ENCODE measurements around the gene PIKFYVE.
"Not testable (repeated sequence)": the region's sequence is repeated elsewhere in the genome, so short reads cannot be mapped to it uniquely, and the experiment has no call there.

The PIKFYVE gene

DNA sequence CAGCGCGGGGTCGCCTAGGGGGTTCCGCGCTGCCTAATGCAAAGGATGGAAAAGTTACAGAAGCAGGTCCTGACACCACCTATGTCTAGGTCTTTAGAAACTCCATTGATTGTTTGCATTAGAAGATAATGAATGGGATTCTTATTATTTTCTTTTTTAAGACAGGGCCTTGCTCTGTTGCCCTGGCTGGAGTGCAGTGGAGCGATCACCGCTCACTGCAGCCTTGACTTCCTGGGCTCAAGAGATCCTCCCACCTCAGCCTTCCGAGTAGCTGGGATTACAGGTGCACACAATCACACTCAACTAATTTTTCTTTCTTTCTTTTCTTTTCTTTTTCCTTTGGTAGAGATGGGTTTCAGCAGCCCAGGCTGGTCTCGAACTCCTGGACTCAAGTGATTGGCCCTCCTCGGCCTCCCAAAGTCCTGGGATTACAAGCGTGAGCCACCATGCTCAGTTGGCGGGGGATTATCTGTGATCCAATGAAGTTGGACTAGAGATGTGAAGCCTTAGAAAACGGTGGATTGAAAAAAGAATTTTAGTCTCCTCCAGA, 10.4 kb upstream of the PIKFYVE start:
- DNase-seq (ENCODE audit: low spot score), result no peak

DNA sequence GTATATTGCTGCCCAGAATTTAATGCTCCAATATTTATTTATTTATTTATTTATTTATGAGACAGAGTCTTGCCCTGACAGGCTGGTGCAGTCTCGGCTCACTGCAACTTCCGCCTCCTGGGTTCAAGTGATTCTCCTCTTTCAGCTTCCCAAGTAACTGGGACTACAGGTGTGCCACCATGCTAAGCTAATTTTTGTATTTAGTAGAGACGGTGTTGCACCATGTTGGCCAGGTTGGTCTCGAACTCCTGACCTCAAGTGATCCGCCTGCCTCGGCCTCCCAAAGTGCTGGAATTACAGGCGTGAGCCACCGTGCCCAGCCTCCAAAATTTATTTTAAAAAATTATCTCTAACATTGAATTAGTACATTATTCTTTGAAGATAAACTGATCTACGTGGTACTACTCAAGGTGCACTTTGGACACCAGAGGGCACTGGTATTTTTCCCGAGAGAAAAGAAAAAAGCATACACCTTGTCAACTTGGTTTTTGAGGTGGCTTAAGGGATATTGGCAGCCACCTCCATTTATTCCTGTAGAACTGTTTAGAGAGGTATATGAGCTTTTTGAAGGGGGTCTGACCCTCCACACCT, 9.8 kb upstream of the PIKFYVE start:
- no peak for DNase-seq (ENCODE audit: low spot score)

DNA sequence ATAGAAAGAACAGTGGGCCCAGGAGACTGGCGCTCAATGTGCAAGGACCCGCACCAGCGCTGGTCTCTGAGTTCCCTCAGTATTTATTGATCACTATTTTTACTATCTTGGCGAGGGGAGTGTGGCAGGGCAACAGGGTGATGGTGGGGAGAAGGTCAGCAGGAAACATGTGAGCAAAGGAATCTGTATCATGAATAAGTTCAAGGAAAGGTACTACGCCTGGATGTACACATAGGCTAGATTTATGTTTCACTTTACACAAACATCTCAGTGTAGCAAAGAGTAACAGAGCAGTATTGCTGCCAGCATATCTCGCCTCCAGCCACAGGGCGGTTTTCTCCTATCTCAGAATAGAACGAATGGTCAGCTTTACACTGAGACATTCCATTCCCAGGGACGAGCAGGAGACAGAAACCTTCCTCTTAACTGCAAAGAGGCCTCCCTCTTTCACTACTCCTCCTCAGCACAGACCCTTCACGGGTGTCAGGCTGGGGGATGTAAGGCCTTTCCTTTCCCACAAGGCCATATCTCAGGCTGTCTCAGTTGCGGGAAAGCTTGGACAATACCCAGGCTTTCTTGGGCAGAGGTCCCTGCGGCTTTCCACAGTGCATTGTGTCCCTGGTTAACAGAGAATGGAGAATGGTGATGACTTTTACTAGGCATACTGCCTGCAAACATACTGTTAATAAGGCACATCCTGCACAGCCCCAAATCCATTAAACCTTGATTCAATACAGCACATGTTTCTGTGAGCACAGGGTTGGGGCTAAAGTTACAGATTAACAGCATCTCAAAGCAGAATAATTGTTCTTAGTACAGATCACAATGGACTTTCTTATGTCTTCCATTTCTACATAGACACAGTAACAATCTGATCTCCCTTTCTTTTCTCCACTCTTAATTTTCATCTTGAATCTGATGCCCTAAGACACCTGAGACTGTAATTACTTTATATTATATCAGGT, 8.9 kb upstream of the PIKFYVE start:
- DNase-seq (ENCODE audit: low spot score), result not testable (repeated sequence)

DNA sequence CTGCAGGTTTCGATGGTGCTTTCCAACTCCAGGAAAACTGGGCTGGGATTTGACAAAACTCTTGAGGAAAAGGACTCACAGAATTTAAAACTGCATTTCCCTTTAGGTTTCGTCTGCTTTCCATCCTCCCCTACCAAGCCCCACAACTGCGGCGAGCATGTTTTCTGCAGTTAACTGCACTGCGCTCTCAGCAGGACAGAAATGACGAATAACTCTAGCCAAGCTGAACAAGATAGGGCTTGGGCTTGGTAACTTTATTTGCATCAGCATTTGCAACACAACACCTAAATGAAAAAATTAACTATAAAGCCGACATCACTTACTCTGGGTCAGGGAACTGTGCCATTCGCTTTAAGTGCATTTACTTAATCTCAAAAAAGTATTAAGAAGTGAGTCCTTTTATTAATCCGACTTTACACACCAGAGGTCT, 669 bp upstream of the PIKFYVE start:
- DNase-seq (ENCODE audit: low spot score), result peak; percentile 13

DNA sequence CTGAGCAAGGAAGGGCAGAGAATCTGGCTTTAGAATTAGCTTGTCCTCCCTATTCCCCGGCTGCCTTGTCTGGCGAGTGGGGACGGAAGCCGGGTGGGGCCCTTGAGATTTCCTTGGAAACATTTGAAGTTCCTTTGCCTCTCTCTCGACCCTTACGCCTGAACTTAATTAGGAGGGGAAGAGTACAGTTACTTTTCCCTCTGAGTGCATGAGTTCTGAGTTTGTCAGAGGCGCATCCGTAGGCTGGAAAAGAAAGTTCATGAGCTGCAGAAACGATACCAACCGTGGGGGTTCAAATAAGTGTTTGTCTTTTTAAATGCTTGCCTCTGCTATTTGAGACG, 468 bp downstream of the PIKFYVE start:
- DNase-seq (ENCODE audit: low spot score), result peak; percentile 8

DNA sequence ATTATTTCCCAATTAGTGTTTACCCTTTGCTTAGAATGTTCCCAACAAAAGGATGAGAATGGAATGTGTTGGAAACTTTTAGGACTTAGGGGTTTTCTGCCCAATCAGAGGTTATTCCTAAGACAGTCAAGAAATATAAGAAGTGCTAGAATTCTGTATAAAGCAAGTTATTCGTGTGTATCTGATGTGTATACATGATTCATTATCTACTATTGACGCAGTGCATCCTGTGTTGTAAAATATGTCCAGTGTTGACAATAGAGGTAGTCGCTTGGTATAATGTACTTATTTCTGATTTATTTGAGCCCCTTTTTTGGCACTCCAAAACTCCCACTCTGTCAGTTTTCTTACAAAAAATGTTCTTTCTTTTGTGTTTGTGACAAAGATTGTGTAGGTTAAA, 881 bp downstream of the PIKFYVE start:
- no peak for DNase-seq (ENCODE audit: low spot score)

DNA sequence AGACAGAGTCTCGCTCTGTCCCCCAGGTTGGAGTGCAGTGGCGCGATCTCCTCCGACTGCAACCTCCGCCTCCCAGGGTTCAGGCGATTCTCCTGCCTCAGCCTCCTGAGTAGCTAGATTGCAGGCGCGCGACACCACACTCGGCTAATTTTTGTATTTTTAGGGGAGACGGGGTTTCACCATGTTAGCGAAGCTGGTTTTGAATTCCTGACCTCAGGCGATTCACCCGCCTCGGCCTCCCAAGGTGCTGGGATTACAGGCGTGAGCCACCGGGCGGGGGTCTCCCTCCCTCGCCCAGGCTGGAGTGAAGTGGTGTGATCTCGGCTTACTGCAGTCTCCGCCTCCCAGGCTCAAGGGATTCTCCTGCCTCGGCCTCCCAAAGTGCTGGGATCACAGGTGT, 1.5 kb downstream of the PIKFYVE start:
- DNase-seq (ENCODE audit: low spot score), result not testable (repeated sequence)

DNA sequence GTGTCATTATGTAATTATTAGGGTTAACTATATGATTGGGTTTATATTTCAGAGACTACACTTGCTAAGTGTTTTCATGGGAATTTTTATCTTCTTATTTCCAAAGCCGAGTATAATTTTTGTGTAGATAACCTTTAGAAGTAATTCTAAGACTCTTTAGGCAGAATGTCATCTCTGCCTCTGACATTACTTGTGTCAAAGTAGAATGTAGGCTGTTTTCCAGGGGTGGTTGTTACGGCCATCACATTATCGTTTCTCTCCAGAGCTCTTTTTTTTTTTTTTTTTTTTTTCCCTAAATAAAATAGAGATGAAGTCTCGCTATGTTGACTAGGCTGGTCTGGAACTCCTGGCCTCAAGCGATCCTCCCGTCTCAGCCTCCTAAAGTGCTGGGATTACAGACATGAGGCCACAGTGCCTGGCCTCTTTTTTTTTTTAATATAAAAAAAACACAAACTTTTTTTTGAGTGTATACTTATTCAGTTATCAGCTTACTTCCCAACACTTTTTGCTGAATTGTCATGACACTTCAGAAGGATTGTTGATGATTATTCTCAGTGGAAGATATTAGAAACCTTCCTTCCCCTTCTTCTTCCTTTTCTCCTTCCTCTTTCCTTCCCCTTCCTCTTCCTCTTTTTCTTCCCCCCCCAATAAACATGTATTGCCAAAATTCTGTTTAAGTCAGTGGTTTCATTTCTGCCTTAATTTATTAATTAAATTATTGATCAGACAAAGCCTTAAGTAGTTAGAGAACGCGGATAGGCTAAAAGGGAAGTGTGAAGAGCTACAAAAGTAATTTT, 2.3 kb downstream of the PIKFYVE start:
- no peak for DNase-seq (ENCODE audit: low spot score)

DNA sequence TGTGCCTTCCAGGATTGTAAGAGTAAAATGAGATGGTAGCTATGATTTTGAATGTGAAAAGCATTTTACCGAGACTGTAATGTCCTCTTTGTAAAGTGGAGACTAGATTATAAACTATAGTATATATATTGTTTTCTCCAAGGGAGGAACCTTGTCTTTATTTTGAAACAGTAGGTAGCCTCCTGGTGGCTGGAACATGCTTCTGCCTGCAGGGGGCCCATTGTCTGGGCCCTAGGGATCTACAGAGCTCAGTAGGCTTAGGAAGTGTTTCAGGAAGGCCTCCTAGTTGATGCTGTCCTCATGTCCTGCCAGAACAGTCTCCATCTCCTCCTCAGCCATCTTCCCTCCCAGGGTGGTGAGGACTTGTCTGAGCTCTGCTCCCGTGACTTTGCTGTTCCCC, 3.0 kb downstream of the PIKFYVE start:
- DNase-seq (ENCODE audit: low spot score), result no peak

DNA sequence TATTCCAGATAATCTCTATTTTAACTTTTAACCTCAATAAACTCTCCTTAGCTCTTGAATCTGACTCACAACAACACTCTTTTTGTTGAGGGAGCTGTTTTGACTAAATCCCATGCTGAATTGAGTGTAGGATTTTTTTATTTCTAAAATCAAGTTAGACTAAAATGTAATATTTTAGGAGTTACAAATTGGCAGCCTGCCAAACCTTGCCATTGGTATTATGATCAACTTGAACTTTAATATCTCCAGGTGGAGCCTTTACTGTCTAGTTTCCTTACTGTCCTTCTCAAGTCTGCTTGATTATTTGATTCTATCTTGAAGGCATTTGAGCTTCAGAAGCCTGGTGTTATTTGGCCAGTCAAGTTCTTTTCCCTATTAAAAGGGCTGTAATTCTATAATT, 8.7 kb downstream of the PIKFYVE start:
- DNase-seq (ENCODE audit: low spot score), result no peak

DNA sequence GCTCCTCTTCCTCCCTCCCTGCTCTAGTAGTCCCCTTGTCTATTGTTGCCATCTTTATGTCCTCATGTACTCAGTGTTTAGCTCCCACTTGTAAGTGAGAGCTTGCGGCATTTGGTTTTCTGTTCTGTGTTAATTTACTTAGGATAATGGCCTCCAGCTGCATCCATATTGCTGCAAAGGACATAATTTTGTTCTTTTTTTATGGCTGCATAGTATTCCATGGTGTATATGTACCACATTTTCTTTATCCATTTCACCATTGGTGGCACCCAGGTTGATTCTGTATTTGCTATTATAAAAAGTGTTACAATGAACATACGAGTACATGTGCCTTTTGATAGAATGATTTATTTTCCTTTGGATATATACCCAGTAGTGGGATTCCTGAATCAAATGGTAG, 12.5 kb downstream of the PIKFYVE start:
- no peak for DNase-seq (ENCODE audit: low spot score)

DNA sequence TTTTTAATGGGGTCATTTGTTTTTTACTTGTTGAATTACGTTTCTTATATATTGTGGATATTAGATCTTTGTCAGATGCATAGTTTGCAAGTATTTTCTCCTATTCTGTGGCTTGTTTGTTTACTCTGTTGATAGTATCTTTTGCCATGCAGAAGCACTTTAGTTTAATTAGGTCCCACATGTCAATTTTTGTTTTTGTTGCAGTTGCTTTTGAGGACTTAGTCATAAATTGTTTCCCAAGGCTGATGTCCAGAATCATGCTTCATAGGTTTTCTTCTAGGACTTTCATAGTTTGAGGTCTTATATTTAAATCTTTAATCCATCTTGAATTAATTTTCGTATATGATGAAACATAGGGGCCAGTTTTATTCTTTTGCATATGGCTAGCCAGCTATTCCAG, 13.2 kb downstream of the PIKFYVE start:
- no peak for DNase-seq (ENCODE audit: low spot score)

DNA sequence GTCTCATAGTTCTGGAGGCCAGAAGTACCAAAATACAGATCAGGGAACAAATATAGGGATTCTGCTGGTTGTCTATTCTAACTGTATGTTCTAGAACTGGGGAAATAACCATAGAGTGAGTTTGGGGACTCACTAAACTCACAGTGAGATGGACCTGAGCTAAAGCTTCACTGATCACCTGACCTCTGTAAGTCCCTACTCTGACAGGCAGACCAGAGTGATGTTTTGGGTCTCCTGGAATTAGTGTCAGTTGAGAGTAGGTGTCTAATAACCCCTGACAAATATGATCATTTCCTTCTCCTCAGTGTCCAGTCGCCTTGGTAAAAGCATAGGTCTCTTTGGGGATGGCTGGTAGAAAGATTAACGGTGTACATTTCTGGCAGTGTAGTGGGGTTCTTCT, 14.2 kb downstream of the PIKFYVE start:
- DNase-seq (ENCODE audit: low spot score), result no peak

DNA sequence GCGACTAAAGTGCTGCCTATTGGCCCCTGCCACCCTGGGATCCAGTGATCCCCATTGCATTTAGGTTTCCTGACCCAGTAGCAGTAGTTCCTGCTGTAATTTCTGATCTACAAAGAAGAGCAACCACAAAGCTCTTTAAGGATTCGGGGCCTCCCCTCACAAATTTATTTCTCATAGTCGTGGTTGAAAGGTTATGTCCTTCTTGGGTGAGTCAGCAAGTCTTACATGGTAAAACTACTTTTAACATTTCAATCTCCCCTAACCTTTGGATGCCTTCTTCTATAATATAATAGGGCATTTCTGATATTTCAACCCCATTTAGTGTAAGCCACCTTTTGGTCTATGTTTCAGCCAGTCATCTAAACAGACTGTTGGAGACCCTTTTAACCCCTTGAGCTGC, 14.9 kb downstream of the PIKFYVE start:
- peak; percentile 9 for DNase-seq (ENCODE audit: low spot score)

DNA sequence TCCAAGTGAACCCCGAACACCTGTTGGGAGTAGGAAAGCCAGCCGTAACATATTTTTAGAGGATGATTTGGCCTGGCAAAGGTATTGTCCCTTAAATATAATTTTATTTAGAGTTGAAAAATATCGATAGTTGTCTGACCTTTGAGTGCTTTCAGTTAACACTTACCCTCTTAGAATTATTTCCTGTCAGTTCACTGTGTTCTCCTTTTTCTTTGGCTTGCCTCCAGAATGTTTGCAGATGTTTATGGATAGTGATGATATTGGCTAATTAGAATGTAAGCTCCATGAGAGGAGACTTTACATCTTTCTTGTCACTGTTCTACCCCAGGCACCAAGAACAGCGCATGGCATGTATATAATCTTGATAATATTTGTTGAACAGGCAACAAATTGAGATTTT, 19.8 kb downstream of the PIKFYVE start:
- DNase-seq (ENCODE audit: low spot score), result no peak

DNA sequence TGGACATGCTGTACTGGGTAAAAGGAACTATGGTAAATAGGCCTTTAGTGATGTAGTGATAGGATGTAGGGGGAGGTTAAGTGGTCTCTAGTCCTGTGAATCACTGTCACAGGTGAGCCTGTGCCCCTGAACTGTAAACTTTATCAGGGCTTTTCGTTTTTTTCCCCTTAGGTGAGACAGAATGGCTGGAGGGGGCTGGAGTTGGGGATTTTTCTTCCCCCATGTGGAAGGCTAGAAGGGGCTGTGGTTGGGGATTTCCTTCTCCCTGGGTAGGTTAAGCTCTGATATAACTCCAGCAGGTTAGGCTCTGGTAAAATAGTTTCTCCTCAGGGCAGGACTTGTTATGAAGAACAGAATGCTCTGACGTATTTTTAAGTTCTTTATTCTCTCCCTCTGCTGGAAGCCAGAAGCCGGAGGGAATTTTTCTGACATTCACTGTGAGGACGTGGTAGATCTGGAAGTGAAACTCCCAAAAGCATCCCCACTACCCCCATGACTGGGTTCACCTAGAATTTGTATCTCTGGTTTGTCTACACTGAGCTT, 28.5 kb downstream of the PIKFYVE start:
- DNase-seq (ENCODE audit: low spot score), result no peak

DNA sequence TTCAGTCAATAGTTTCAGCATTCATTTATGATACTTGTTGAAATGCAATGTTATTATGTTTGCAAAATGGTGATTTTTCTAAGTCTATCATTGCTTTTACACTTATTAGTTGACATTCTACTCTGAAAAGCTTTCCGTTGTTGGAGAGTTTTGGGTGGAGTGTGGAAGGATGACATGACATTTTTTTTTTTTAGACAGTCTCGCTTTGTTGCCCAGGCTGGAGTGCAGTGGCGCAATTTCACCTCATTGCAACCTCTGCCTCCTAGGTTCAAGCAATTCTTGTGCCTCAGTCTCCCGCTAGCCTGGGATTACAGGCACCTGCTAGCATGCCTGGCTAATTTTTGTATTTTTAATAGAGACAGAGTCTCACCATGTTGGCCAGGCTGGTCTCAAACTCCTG, 29.8 kb downstream of the PIKFYVE start:
- no peak for DNase-seq (ENCODE audit: low spot score)

DNA sequence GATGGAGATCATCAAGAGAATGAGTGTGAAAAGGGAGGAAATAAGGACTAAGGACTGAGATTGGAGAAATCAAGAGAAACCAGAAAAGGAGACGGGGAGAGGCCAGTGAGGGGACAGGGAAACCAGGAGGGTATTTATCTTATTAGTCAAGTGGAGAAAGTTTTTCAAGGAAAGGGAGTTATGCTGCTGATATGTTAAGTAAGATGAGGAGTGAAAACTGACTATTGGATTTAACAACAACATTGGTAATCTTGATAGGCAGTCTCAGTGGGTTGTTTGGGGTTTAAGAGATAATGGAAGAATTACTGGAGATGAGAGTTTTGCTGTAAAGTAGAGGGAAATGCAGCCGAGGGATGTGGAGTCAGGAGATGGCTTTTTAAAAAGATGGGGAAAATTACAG, 30.6 kb downstream of the PIKFYVE start:
- DNase-seq (ENCODE audit: low spot score), result no peak

DNA sequence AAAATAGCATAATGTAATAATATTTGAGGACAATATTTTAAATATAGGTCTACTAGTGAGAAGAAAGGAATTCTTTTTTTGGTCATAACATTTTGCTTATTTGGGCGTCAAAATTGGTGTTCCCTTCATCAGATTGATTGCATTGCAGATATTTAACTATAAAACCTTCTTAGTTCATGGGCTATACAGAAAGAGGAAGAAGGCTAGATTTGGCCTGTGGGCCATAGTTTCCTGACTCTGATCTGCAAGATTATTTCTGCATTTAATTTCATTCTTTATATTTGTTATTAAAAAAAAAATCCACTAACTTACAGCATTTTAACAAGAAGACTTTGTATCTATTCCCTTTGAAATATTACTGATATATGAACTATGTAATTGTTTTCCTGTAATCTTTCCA, 31.9 kb downstream of the PIKFYVE start:
- DNase-seq (ENCODE audit: low spot score), result no peak

DNA sequence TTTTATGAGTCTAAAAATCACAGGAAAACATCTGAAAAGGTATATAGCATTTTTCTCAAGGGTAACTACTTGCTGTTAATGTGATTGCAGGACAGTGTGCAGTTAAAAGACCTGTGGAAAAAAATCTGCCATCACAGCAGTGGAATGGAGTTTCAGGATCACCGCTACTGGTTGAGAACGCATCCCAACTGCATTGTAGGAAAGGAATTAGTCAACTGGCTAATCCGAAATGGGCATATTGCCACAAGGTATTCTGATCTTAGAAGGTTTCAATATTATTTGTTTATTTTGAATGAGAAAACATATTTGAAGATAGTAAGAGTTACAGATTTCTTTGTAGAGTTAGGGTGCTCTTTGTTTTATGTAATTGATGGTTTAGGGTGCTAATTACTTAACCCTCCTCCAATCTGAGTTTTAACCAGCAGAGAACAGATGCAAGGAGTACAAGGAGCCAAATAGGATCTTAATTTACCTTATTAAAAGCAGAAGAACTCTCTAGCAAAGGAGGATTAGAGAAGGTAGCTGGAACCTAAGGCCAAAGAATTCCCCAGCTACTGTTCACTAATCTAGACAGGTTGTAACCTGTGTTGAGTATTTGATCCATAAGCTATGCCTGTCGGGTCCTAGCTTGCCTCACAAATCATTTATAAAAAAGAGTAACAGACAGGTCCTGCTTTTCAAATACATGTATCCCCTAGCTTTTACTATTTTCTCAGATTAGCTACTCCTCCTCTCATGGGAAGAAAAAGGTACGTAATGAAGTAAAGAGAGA, 35.0 kb downstream of the PIKFYVE start:
- no peak for DNase-seq (ENCODE audit: low spot score)

DNA sequence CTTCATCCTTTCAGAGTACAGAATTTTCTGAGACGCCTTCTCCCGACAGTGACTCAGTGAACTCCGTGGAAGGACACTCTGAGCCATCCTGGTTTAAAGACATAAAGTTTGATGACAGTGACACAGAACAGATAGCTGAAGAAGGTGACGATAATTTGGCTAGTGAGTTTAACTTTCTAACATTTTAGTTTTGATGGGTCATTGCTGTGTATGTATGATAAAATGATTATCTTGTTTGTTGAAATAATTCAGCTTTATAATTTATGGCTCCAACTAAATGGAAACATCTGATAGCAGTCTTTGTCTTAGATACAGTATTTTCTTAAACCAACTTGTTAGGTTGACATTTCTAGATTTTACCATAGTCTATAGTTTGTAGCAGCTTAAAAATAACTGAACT, 38.1 kb downstream of the PIKFYVE start:
- DNase-seq (ENCODE audit: low spot score), result no peak

DNA sequence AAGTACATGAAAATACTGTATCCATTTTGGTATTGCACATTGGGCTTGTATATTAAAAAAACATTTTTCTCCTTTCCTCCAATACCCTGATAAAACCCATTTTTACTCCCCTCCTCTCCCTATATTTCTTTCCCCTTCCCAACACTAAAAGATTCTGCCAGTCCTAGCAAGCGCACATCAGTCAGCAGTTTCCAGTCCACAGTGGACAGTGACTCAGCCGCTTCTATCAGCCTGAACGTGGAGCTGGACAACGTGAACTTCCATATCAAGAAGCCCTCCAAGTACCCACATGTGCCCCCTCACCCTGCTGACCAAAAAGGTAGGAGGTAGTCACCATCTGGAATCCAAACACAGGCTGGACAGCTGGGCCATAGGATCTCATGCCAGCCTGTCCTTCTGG, 38.6 kb downstream of the PIKFYVE start:
- DNase-seq (ENCODE audit: low spot score), result no peak
